ENCODE data around the gene ANKRD42. TPM values are rescaled to one million over a fixed set of nuclear protein-coding genes. Genes with fewer than 3 reads are reported as not detected.

Gene ANKRD42
- total RNA-seq, 1 experiment from 2014 or later, result 11.0 TPM

- BruUV-seq (replicated peaks), result no TSS peak
- no peak for DNase-seq (ENCODE audit: low spot score)
- intact Hi-C loops (cut with micrococcal nuclease; ENCODE audit: unreplicated experiment), result no loop called here
- Histone ChIP-seq H3K4me1 (ENCODE audit: insufficient read depth, low read length, poor library complexity, severe bottlenecking) (peaks cover 43% of the 10 kb centered on the region), H3K27ac (ENCODE audit: low read depth, low read length, poor library complexity, severe bottlenecking) (peak overlapping the region; percentile 38), H3K9me3 (ENCODE audit: low read depth, low read length, poor library complexity, severe bottlenecking) (no peaks in the 10 kb centered on the region), H3K4me3 (ENCODE audit: low read depth, low read length, poor library complexity, severe bottlenecking) (no peak overlapping the region), H3K27me3 (replicated peaks; ENCODE audit: insufficient read depth, low read depth, low read length, poor library complexity) (no peaks in the 10 kb centered on the region), H3K36me3 (ENCODE audit: insufficient read depth, low read length, poor library complexity, severe bottlenecking) (peaks cover 35% of the 10 kb centered on the region)
- POLR2A ChIA-PET (ENCODE audit: low non-redundant PET), result no interaction called here
- CTCF ChIA-PET, result no interaction called here
- TF ChIP-seq EZH2 (IDR thresholded peaks at IDR 0.05; ENCODE audit: borderline replicate concordance, low read depth, low read length, poor library complexity, severe bottlenecking), result no peak
- no peak for TF ChIP-seq CTCF (conservative IDR thresholded peaks at IDR 0.05; ENCODE audit: low read depth, low read length)
Measured at GRCh38 chr11:83280256-83280655, 86.7 kb downstream of the ANKRD42 start.

- no TSS peak for BruUV-seq (replicated peaks)
Measured at GRCh38 chr11:83282084-83282716, 88.7 kb downstream of the ANKRD42 start.

GRCh38 chr11:83284501-83285150, 91.1 kb downstream of the ANKRD42 start:
- Histone ChIP-seq H3K27me3 (replicated peaks; ENCODE audit: insufficient read depth, low read depth, low read length, poor library complexity) (no peaks in the 10 kb centered on the region), H3K4me3 (ENCODE audit: low read depth, low read length, poor library complexity, severe bottlenecking) (peak overlapping the region; percentile 71), H3K4me1 (ENCODE audit: insufficient read depth, low read length, poor library complexity, severe bottlenecking) (peaks cover 43% of the 10 kb centered on the region), H3K36me3 (ENCODE audit: insufficient read depth, low read length, poor library complexity, severe bottlenecking) (peaks cover 4% of the 10 kb centered on the region), H3K9me3 (ENCODE audit: low read depth, low read length, poor library complexity, severe bottlenecking) (no peaks in the 10 kb centered on the region), H3K27ac (ENCODE audit: low read depth, low read length, poor library complexity, severe bottlenecking) (peak overlapping the region; percentile 94)
- DNase-seq (ENCODE audit: low spot score), result no peak
- TSS peak; percentile 46 for BruUV-seq (replicated peaks)
- ChIA-PET CTCF (no interaction called here), POLR2A (ENCODE audit: low non-redundant PET) (no interaction called here)
- TF ChIP-seq EZH2 (IDR thresholded peaks at IDR 0.05; ENCODE audit: borderline replicate concordance, low read depth, low read length, poor library complexity, severe bottlenecking), result no peak
- intact Hi-C loops (cut with micrococcal nuclease; ENCODE audit: unreplicated experiment), result loop anchor here (5.0 kb wide), 2 partner anchors 198 to 533 kb away; no protein-coding TSS in a partner anchor

More at GRCh38 chr11:83282084-83282716, 88.7 kb downstream of the ANKRD42 start:
- H3K4me3 ChIP-seq (ENCODE audit: low read depth, low read length, poor library complexity, severe bottlenecking), result no peak overlapping the region
- ChIA-PET CTCF (interaction anchor here (1.4 kb wide), 1 partner anchor 11 kb away, joined by 6 read pairs; no protein-coding TSS in a partner anchor), POLR2A (ENCODE audit: low non-redundant PET) (no interaction called here)
- TF ChIP-seq CTCF (conservative IDR thresholded peaks at IDR 0.05; ENCODE audit: low read depth, low read length), result no peak
- no peak for TF ChIP-seq EZH2 (IDR thresholded peaks at IDR 0.05; ENCODE audit: borderline replicate concordance, low read depth, low read length, poor library complexity, severe bottlenecking)
- no peaks in the 10 kb centered on the region for H3K9me3 ChIP-seq (ENCODE audit: low read depth, low read length, poor library complexity, severe bottlenecking)
- peaks cover 26% of the 10 kb centered on the region for H3K36me3 ChIP-seq (ENCODE audit: insufficient read depth, low read length, poor library complexity, severe bottlenecking)
- intact Hi-C loops (cut with micrococcal nuclease; ENCODE audit: unreplicated experiment), result no loop called here
- no peaks in the 10 kb centered on the region for H3K27me3 ChIP-seq (replicated peaks; ENCODE audit: insufficient read depth, low read depth, low read length, poor library complexity)
- H3K4me1 ChIP-seq (ENCODE audit: insufficient read depth, low read length, poor library complexity, severe bottlenecking), result peaks cover 43% of the 10 kb centered on the region
- peak; percentile 14 for DNase-seq (ENCODE audit: low spot score)
- H3K27ac ChIP-seq (ENCODE audit: low read depth, low read length, poor library complexity, severe bottlenecking), result peak overlapping the region; percentile 47

Data from A673 (cell line).